HG03457 (cell line): ENCODE results near the gene PAQR7.
A peak's percentile ranks its signal among the peaks of the same experiment; 100 is the strongest.

Experiments used
- ATAC-seq: cut with Tn5 transposase; IDR thresholded peaks from one replicate; pipeline ENCODE4 v1.9.1; 2021; ENCODE audit warnings: moderate number of reproducible peaks; ENCODE audit not compliant: unreplicated experiment

PAQR7 gene, protein sequence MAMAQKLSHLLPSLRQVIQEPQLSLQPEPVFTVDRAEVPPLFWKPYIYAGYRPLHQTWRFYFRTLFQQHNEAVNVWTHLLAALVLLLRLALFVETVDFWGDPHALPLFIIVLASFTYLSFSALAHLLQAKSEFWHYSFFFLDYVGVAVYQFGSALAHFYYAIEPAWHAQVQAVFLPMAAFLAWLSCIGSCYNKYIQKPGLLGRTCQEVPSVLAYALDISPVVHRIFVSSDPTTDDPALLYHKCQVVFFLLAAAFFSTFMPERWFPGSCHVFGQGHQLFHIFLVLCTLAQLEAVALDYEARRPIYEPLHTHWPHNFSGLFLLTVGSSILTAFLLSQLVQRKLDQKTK

DNA sequence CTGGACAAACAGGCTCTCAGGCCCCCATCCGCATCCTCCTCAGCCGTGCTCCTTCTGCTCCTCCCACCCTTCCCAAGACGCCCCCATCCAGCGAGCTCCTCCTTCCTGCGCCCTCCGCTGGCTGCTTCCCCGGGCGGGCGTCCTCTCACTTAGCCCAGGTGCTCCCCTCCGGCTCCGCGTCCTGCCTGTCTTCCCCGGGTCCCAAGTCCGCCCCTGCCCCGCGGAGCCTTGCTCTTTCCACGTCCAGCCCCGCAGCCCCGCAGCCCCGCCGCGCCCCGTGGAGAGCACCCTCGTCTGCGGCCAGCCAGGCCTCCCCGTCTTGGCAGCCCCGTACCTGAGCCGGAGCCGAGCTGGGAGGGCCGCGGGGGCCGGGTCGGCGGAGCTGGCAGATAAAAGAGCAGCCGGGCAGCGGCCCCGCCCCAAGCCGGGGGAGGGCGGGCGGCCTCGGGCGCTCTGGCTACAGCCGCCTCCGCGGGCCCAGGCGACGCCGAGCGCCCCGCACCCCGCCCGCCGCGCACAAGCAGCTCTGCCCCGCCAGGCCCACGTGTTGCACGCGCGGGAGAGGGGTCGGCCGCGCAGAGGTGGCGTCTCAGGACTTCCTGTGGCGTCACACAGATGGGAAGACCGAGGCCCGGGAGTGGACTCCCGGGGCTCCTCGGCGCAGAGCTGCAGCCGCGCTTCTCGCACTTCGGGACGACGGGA, at the start of gene PAQR7:
PAQR7 (minus strand) TSS at position 555 of the 702 bp plus-strand sequence. CDS start 11,869 bp downstream, outside the sequence.
- ATAC-seq = no peak

DNA sequence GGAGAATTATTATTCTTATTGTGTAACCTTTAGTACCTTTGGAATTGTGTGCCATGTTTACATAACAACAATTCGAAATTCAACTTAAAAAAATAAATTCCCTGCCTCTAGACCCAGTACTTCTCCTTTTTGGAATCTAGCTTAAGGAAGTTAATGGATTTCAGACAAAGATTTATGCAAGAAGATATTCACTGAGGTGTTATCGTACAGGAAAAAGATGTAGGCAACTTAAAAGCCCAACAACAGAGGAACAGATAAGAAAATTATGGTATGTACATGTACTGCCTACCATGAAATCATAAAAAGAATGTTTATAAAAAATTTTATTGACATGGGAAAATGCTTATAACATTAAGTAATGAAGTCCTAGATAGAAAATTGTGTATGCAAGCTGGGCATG, 48.9 kb upstream of the PAQR7 start:
- ATAC-seq = no peak

DNA sequence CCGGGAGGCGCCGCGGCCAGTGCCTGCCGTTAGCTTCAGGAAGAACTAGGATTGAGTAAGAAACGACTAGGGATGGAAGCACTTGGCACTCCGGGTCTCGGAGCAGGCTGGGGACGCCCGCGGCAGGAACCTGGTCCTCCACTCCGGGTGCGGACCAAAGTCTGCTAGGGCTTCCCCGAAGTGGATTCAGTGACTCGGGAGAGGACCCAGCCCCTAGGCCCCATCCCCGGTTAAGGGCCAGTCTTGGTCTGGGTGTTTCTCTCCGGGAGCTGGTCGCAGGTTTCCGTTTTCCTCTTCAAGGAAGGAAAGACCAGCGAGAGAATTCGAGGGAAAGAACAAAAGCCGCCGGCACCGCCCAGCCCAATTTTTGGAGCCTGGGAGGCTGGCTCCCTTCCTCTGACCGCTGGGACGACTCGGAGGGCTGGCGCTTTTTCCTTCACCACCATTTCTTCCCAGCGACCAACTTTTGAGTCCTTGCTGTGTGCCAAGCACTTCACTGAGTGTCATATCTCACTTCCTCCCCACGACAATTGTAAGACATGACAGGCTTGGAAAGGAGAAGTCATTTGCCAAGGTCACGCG, 47.6 kb upstream of the PAQR7 start:
- no peak for ATAC-seq

DNA sequence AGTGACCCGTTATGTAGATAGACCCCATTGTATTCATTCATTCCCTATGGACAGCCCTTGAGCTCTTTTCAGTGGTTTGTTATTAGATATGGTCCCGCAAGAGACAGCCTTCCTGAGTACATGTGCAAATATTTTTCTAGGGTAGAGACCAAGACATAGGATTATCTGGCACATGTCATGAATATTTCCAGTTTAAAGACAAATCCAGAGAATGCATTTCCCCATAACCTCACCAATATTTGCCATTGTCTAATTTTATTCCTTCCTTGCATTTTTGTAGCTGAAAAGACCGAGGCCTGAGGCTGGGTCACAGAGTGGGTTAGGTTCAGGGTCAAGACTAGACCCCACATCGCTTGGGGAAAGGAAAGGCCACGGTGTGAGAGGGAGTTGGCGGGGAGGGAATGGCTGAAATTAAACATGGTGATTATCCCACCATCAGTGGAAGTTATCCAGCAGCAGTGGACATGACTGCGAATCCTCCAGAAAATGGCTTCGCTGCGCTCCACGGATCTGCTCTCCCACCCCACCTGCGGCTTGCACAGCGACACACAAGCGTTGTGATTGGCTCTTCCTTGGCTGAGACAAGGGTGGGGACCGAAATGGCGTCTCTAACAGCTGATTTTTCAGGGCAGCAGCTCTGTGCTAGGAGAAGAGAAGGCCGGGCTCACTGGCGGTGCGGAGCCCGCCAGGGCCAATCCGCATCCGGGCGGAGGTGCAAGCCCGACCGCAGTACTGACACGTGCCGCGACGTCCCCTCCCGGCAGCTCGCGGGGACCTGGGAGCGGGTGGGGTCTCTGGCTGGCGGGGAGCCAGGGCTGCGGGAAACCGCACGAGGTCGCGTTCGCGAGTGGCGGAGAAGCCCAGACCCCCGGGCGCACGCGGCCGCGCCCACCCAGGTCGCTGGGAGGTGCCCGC, 46.8 kb upstream of the PAQR7 start:
- ATAC-seq = no peak

DNA sequence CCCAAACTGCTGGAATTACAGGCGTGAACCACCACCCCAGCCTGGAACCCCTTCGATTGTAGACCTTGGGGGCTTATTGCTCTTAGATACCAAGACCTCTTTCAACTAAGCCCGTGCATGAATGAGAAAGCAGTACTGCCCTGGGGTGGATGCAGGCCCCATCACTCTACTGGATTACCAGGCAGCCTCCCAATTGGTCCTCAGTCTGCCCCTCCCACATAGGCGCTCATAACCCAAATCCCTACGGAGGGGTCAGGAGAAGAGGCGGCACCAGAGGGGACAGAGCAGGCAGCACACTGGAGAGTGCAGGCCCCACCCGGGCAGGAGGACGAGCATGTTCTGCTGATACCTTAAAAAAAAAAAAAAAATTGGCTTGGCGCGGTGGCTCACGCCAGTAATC, 43.1 kb upstream of the PAQR7 start:
- ATAC-seq = no peak

DNA sequence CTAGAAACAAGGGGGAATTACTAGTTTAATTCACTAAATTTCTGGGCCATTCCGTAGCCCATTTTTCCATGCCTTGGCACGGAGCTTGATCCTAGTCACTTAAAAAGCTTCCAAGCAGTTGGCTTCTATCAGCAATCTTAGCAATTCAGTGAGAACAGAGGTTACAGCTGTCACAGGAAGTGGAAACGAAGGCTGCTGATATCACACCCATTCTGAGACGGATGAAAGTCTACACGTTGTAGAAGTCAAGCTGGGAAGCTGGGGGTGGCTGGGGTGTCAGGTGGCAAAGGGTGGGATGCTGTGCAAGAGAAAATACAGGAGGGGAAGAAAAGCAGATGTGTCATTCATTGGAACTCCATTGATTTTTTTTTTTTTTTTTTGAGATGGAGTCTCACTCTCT, 42.5 kb upstream of the PAQR7 start:
- ATAC-seq = no peak

DNA sequence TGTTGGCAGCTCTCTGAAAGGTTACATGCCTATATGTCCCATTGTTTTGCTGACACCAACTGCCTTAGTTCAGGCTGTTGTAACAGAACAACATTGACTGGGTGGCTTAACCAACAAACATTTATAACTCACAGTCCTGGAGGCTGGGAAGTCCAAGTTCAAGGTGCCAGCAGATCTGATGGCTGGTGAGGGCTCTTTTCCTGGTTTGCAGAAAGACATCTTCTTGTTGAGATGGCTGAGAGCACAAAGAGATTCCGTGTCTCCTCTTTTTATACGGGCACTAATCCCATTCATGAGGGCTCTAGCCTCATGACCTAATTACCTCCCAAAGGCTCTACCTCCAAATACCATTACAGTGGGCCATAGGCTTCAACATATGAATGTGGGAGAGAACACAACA, 41.0 kb upstream of the PAQR7 start:
- no peak for ATAC-seq

DNA sequence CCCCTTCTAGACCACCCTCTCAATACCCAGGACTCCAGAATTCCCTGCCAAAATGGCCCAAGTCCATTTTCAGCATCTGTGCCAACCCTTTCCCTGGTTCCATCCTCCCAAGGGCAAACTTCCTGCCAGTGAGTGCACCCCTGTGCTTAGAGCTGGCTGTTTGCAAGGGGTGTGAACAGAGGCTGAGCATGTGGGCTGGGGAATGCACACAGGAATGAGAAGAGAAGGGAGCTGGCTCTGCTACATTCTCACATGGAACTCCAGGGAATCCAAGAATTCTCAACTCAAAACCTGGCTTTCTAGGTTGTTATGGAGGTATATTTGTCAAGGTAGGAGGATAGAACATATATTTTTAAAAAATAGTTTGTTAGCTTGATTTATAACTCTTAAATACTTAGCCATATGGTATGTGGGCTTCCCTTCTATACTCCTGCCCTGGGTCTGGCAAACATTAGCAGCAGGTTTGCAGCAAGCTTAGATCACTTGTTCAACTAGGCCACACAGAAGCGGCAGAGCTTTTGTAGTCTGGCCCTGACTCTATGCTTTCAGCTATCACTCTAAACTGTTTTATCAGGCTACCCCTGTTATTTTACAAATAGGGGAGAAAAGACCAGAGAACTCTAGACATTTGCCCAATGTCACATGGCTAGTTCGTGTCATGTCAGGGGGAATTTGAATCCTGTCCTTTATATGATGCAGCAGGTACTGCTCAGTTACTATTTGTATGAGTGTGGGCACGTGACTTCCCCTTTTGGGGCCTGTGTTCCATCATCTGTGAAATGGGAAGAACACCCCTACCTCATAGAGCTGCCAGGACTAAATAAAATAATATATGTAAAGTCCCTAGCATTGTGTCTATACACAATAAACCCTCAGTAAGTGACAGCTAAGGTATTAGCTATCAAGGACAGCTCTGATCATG, 38.8 kb upstream of the PAQR7 start:
- no peak for ATAC-seq

DNA sequence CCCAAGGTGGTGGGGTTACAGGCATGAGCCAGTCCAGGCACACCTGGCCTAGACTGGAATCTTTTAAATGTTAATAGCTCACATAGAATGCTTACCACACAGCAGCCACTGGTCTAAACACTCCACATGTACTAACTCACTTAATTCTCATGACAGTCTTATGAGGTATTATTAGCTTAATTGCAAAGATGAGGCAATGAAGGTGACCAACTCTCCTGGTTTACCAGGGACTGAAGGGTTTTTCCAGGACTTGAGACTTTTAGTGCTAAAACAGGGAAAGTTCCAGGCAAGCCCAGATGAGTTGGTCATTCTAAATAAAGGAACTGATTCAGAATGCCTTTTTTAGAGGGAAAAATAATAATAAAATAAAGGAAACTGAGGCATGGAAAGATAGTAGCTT, 37.7 kb upstream of the PAQR7 start:
- no peak for ATAC-seq

DNA sequence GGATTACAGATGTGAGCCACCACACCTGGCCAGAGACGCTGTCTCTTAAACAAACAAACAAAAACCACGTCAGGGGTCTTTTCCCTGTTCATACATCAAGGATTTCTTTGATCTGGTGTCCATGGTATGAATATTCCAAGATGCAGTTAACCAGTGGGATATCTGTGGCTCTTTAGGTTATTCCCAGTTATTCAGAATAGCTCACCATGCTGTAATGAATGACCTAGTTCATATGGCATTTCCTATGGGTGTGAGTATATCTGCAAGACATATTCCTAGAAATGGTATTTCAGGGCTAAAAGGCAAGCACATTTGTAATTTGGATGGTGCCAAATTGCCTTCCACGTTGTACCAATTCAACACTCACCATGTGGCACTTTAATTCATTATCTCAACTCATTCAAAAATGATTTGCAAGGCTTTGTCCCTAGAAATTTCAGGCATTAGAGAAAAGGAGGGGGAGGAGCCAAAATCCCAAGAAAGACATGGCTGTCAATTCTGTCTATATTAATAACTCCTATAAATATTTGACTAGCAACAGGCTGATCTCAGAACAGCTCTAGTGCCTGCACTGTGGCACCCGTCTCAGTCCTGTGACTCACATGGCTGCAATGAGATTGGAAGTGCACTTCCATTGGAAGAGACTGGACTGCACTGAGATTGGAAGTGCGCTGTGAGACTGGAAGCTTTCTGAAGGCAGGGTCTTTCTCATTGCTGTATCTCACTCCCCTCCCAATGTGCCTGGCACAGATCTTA, 36.7 kb upstream of the PAQR7 start:
- no peak for ATAC-seq

DNA sequence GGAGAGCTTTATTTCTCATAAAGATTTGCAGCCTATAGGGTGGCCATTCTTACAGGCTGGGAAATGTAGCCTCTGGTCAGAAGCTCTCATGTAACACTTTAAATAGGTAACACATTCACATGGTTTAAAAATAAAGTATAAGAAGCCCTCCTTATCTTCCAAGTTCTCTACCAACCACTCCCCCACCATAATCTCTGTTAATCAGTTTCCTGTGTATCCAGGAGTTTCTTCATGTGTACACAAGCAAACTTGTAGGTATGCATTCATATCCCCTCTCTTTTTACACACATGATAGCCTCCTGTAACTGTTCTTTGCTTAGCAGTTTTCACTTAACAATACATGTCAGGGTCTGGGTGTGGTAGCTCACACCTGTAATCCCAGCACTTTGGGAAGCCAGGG, 35.7 kb upstream of the PAQR7 start:
- no peak for ATAC-seq

DNA sequence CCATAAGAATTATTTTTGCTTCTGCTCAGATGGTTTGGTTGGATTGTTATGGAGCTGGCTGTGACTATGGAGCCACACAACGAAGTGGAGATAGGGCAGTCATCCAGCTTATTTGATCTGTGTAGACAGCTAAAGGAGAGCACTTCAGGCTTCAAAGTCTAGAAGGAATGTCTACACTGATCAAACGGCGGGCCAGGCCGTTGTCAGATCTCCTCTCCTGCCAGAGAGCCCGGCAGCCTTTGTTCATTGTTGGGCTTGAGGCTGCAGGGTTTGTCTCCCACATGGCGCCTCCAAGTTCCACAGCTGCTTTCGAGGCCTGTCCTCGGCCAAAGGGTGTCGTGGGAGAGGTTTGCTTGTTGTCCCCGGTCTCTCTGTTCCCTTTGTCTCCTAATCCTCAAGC, 33.5 kb upstream of the PAQR7 start:
- no peak for ATAC-seq

DNA sequence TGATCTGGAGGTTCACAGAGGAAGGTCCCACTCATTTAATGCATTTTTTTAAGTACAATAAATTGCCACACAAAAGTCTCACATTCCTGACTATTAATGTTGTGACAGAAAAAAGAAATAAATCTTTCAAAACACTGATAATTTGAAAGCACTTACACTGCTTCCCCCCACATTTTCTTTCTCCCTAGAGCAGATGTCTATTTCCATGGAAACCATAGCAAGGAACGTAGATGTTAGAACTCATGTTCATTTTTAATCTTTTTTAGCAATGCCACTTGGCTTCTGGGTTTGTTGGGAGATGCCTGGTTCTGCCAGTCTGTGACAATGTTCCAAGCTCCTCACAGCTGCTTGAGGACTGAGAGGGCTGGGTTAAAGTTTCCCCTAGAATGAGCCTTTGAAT, 32.7 kb upstream of the PAQR7 start:
- ATAC-seq = no peak

DNA sequence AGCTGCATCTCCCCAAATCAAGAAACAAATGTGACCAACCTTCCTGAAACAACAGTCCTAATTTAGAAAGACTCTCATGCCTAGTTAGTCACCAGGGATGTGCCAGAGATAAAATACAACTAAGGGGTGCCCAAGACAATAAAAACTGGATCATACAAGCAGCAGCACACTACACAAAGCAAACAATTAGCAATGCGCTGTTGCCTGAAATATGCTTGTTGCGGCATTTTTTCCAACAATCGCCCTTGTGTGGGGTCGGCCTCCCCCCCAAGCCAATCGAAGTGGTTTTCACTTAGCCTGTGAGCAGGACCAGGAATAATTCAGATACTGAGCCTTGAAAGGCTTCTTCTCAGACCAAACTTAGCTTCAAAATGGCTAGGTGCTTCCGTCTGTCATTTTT, 32.1 kb upstream of the PAQR7 start:
- ATAC-seq = no peak

DNA sequence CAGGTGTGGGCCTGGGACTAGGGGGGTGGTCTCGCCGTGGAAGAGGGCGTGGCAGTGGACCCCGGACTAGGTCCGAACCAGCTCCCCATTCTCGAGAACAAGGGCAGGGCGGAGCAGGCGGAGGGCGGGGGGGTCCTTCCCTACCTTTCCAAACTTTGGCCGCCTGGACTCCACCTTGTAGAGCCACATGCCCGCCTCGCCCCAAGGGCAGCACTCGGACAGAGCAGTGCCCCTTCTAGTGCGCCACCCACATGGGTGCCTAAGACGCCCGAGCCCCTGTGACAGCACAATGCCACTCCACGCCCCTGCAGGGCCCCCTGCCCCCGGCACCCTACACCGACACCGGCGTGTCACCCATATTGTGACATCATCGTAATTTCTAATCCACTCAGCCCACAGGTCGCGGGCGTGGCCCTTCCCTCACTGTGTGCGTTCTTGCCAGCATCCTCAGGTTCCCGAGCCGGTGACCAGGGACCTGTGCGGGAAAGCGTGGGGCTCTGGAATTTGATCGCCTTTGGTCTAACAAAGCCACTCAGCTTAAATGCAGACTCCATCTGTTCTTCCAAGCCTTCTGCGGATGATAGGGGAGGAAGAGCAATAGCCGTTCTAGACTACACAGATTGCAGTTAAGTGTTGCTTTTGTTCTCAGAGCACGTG, 31.3 kb upstream of the PAQR7 start:
- ATAC-seq = no peak

DNA sequence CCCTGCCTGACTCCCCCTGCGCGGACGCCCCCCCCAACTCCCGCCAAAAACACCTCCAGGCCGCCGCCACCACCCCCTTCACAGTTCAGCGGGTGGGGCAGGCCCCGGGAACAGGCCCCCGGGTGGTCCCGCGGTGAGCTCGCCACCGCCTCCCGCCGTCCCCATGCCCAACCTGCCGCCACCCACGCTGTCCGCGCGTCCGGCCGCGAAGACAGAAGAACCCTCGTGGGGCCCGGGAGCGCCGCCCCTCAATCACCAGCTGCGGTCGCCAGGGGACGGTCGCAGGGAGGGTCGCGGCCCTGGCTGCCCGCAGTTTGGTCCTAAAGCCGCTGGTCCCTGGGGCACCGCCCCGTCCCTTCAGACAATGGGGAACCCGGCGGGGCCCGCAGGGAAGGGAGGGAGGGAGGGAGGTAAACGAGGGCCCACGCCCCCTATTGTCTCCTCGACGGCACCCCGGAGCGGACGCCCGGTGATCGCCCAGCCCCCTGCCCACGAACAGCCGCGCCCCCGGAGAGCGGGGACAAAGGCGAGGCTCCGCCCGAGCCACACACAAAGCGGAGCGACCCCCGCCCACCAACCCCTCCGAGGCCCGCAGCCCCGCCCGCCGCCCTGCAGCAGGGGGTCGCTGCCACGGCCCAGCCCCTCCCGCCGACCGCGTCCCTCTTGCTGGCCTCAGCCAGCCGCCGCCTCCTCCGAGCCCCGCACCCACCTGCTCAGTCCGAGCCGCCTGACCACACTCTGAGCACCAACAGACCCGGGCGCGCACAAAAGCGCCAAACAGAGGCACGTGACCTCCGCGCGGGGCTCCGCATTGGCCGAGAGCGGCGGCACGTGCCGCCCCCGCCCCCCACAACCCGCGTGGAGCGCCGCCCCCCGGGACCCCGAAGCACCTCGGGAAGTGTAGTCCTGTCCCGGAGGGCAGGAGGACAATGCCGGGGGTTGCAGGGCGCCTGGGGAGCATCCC, 30.5 kb upstream of the PAQR7 start, which contains the start of gene STMN1:
STMN1 (minus strand) TSS at position 740 of the 964 bp plus-strand sequence. CDS start 1,743 bp downstream, outside the sequence.
- ATAC-seq = peak; percentile 50

DNA sequence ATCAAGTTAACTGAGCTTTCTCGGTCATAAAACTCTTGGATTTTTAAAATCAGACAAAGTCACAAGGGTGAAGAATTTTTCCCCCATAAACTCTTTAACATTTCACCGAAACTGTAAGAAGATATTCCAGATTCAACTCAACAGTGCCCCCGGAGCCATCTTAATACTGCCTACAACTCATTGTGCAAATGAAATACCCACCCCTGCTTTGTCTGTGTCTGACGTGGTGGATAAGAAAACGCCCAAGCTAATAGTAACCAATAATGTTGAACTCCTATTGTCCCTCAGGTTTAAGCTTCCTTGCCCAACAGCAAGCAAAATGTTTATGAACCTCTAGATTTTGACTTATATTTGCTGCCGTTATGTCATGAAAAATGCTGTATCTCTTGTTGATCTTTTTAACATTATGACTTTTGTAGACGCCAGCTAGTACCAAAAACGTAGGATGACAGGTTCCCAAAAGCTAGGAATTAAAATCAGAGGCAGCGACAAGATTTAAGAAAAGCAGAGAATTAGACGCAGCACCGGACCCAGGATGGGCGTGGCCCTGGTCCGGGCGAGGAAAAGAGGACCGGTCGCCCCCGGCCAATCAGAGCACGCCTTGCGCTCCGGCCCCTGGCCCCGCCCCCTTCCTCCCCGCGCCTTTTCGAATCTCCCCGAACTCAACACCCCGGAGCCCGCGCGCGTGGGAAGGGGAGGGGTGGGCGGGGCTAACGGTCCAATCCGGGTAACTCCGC, 29.6 kb upstream of the PAQR7 start:
- ATAC-seq = peak; percentile 53
